Loucy (cell line): ENCODE results near the gene OXLD1.

Source experiments
- CTCF ChIP-seq: fragments of 200-600 bp; sonication (generic); conservative IDR thresholded peaks from 2 replicates; pipeline ENCODE4 v1.5.1; 2014; ENCODE audit warnings: mild to moderate bottlenecking, antibody characterized with exemption, low read length
- EZH2phosphoT487 ChIP-seq: fragments of 200-600 bp; IDR thresholded peaks from 2 replicates; pipeline ENCODE4 v1.6.1; 2018; ENCODE audit warnings: antibody characterized with exemption, mild to moderate bottlenecking, moderate library complexity, borderline replicate concordance

DNA sequence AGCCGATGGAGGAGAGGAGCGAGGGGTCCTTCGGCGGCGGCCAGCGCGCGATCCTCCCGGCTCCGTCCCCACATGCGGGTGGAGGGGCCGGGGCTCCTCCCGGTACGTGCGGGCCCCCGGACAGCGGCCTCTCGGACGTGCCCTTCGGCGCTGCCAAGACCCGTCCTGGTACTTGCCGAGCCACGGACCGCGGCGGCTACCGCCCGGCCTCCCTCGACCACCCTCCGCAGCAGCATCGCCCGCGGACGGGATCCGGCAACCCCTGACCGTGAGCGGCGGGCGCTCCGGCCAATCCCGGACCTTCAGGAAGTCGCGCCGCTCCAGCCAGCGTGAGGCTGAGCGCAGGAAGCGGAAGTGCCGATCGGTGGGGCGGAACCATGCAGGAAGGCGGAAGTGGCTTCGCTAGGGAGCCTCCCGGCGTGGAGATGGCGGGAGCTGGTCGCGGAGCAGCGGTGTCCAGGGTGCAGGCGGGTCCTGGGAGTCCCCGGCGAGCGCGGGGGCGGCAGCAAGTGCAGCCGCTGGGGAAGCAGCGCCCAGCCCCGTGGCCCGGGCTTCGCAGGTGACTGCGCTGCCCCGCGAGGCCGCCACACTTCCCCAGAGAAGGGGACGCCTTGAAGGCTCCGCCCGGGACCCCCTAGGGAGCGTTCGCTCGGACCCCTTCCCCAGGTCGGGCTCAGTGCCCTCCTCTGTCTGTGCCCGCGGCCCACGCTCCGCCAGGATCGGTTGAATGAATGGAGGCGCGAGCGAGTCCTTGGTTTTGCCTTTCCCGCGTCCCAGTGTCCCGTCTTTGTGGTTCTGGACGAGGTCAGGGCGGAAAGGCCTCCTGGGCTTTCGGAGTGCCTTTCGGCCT, at the start of gene OXLD1, which contains the start of gene CCDC137:
- TF ChIP-seq CTCF (no peak), EZH2phosphoT487 (no peak)
